Trophoblast cell (in vitro differentiated cells and primary cell): Measurements from ENCODE around the gene CFAP300.

Experiments used
- DNase-seq, 2 donors: peaks; one replicate each; pipeline ENCODE4 v3.0.0-alpha.2; 2016
- H2AFZ ChIP-seq: 2 replicates; pipeline ENCODE4 v1.6.1; 2013; ENCODE audit warnings: low read length, moderate library complexity, mild to moderate bottlenecking; ENCODE audit not compliant: insufficient read depth, poor library complexity
- H2AK5ac ChIP-seq: 2 replicates; pipeline ENCODE4 v1.6.1; 2013; ENCODE audit warnings: mild to moderate bottlenecking, low read length
- H2BK120ac ChIP-seq: 2 replicates; pipeline ENCODE4 v1.6.1; 2013; ENCODE audit warnings: low read length, mild to moderate bottlenecking, moderate library complexity; ENCODE audit not compliant: insufficient read depth, poor library complexity
- H2BK12ac ChIP-seq: 2 replicates; pipeline ENCODE4 v1.6.1; 2013; ENCODE audit warnings: mild to moderate bottlenecking, low read length, moderate library complexity
- H2BK5ac ChIP-seq: 2 replicates; pipeline ENCODE4 v1.6.1; 2013; ENCODE audit warnings: low read length, low read depth, moderate library complexity, mild to moderate bottlenecking; ENCODE audit not compliant: poor library complexity
- H3K14ac ChIP-seq: 2 replicates; pipeline ENCODE4 v1.6.1; 2013; ENCODE audit warnings: mild to moderate bottlenecking, low read length
- H3K18ac ChIP-seq: 2 replicates; pipeline ENCODE4 v1.6.1; 2013; ENCODE audit warnings: mild to moderate bottlenecking, low read length
- H3K23ac ChIP-seq: 2 replicates; pipeline ENCODE4 v1.6.1; 2013; ENCODE audit warnings: low read length
- H3K27ac ChIP-seq: 2 replicates; pipeline ENCODE4 v1.5.1; 2013; ENCODE audit warnings: low read depth, mild to moderate bottlenecking, inconsistent platforms, low read length, moderate library complexity
- H3K27me3 ChIP-seq: 2 replicates; pipeline ENCODE4 v1.6.1; 2013; ENCODE audit warnings: inconsistent platforms, mild to moderate bottlenecking, low read length, moderate library complexity; ENCODE audit not compliant: insufficient read depth
- H3K36me3 ChIP-seq, 2 experiments: 1 replicate in 1 of 2; 2 replicates in 1 of 2; pipeline ENCODE4 v1.6.1; 2013; ENCODE audit warnings: low read length in 2 of 2, mild to moderate bottlenecking in 2 of 2, moderate library complexity in 1 of 2; ENCODE audit not compliant: insufficient read depth in 2 of 2, control insufficient read depth in 1 of 2
- H3K4ac ChIP-seq: 2 replicates; pipeline ENCODE4 v1.6.1; 2013; ENCODE audit warnings: low read depth, mild to moderate bottlenecking, low read length, moderate library complexity
- H3K4me1 ChIP-seq, 2 experiments: 1 replicate in 1 of 2; 2 replicates in 1 of 2; pipeline ENCODE4 v1.6.1; 2013; ENCODE audit warnings: low read length in 2 of 2, mild to moderate bottlenecking in 2 of 2, moderate library complexity in 1 of 2; ENCODE audit not compliant: insufficient read depth in 2 of 2, control insufficient read depth in 1 of 2
- H3K4me2 ChIP-seq: 2 replicates; pipeline ENCODE4 v1.6.1; 2013; ENCODE audit warnings: inconsistent platforms, mild to moderate bottlenecking, low read length, moderate library complexity
- H3K4me3 ChIP-seq: 2 replicates; pipeline ENCODE4 v1.5.1; 2013; ENCODE audit warnings: mild to moderate bottlenecking, low read depth, low read length, inconsistent platforms
- H3K79me1 ChIP-seq: one replicate; pipeline ENCODE4 v1.6.1; 2013; ENCODE audit warnings: low read length
- H3K79me2 ChIP-seq: 2 replicates; pipeline ENCODE4 v1.6.1; 2013; ENCODE audit warnings: low read length, mild to moderate bottlenecking; ENCODE audit not compliant: control insufficient read depth, insufficient read depth, poor library complexity
- H3K9ac ChIP-seq: 2 replicates; pipeline ENCODE4 v1.6.1; 2013; ENCODE audit warnings: mild to moderate bottlenecking, low read length
- H3K9me3 ChIP-seq: 2 replicates; pipeline ENCODE4 v1.6.1; 2013; ENCODE audit warnings: low read depth, mild to moderate bottlenecking, control low read depth, inconsistent platforms, low read length; ENCODE audit not compliant: insufficient read depth
- H4K12ac ChIP-seq: 2 replicates; pipeline ENCODE4 v1.6.1; 2013; ENCODE audit warnings: low read depth, mild to moderate bottlenecking, low read length, moderate library complexity
- H4K8ac ChIP-seq: 2 replicates; pipeline ENCODE4 v1.6.1; 2013; ENCODE audit warnings: low read depth, mild to moderate bottlenecking, low read length, moderate library complexity
- H4K91ac ChIP-seq: one replicate; pipeline ENCODE4 v1.6.1; 2013; ENCODE audit warnings: low read depth, mild to moderate bottlenecking, low read length, moderate library complexity
- WGBS: extraction: QIAGEN DNeasy Blood & Tissue Kit; methylation state at CpG from one replicate; pipeline ENCODE4 v1.1.7; 2013; ENCODE audit warnings: missing lambda C conversion rate; ENCODE audit not compliant: insufficient read length, insufficient coverage; ENCODE audit errors: extremely low coverage; 5-methylcytosine and 5-hydroxymethylcytosine counted together

Gene CFAP300

DNA sequence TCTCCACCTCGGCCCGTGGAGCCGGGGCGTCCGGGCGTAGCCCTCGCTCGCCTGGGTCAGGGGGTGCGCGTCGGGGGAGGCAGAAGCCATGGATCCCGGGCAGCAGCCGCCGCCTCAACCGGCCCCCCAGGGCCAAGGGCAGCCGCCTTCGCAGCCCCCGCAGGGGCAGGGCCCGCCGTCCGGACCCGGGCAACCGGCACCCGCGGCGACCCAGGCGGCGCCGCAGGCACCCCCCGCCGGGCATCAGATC lies 63.4 kb downstream of the CFAP300 start:
- H3K23ac ChIP-seq = no peak overlapping the region
- WGBS = no CpG with 5 or more reads among the region's 31 CpGs
- H3K18ac ChIP-seq = peak overlapping the region; percentile 94
- peak overlapping the region; percentile 98 for H3K9ac ChIP-seq
- peaks cover 26% of the 10 kb centered on the region for H3K79me1 ChIP-seq
- peak overlapping the region; percentile 25 for H2BK12ac ChIP-seq
- H3K27ac ChIP-seq = peak overlapping the region; percentile 98
- peak overlapping the region; percentile 90 for H3K4ac ChIP-seq
- no peaks in the 10 kb centered on the region for H3K27me3 ChIP-seq
- peaks cover 2 to 5% of the 10 kb centered on the region in 2 experiments for H3K4me1 ChIP-seq
- peak overlapping the region; percentile 88 for H3K4me3 ChIP-seq
- no peaks in the 10 kb centered on the region for H3K9me3 ChIP-seq
- peak overlapping the region; percentile 79 for H4K12ac ChIP-seq
- peak overlapping the region; percentile 92 for H3K14ac ChIP-seq
- no peak for DNase-seq
- peaks cover 2 to 3% of the 10 kb centered on the region in 2 experiments for H3K36me3 ChIP-seq
- peak overlapping the region; percentile 77 for H2AK5ac ChIP-seq
- peak overlapping the region; percentile 100 for H4K91ac ChIP-seq
- H4K8ac ChIP-seq = peak overlapping the region; percentile 99
- H3K4me2 ChIP-seq = peak overlapping the region; percentile 36
- peaks cover 19% of the 10 kb centered on the region for H3K79me2 ChIP-seq
- peak overlapping the region; percentile 65 for H2AFZ ChIP-seq
- H2BK5ac ChIP-seq = peak overlapping the region; percentile 100
- peak overlapping the region; percentile 93 for H2BK120ac ChIP-seq

DNA sequence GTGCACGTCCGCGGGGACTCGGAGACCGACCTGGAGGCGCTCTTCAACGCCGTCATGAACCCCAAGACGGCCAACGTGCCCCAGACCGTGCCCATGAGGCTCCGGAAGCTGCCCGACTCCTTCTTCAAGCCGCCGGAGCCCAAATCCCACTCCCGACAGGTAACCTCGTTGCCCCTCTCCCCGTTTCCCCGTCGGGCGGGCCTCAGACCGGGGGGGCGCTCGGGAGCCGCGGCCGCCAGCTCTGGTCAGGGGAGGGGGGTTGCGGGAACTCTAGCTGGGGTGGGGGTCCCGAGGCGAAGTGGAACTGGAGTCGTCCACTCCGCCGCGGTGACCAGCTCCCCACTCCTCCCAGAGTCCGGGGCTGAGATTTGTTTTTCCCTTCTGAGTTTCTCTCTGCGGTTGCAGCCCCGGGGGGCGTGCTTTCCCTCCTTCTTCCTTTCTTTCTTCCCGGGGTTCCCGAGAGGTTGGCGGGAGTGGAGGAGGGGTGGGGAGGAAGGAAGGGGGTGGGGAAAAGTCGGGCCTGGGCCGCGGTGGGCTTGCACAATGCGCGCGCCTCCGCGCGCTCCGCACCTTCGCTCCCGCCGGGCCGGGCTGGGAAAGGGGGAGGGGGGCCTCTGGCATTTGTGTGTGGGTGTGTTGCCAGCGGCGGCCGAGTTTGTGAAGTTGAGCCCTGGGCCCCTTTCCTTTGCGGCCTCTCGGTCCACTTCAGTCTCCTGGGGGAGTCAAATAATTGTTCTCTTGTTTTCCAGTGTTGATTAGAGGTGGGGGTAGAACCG lies 64.0 kb downstream of the CFAP300 start:
- peak; percentile 65 to 79 for DNase-seq
- Histone ChIP-seq H2AFZ (peak overlapping the region; percentile 65), H2BK120ac (peak overlapping the region; percentile 93), H3K27me3 (no peaks in the 10 kb centered on the region), H2BK5ac (peak overlapping the region; percentile 100), H3K23ac (no peak overlapping the region), H2AK5ac (peak overlapping the region; percentile 77), H3K4me3 (peak overlapping the region; percentile 88), H3K79me2 (peaks cover 19% of the 10 kb centered on the region), H3K36me3 (peaks cover 2 to 3% of the 10 kb centered on the region in 2 experiments), H3K4me2 (peak overlapping the region; percentile 62), H3K27ac (peak overlapping the region; percentile 98), H3K18ac (peak overlapping the region; percentile 94), H2BK12ac (peak overlapping the region; percentile 25), H3K79me1 (peaks cover 26% of the 10 kb centered on the region), H3K4ac (peak overlapping the region; percentile 93), H4K91ac (peak overlapping the region; percentile 100), H3K9ac (peak overlapping the region; percentile 98), H3K4me1 (peaks cover 2 to 5% of the 10 kb centered on the region in 2 experiments), H4K8ac (peak overlapping the region; percentile 99), H3K14ac (peak overlapping the region; percentile 92), H3K9me3 (no peaks in the 10 kb centered on the region), H4K12ac (peak overlapping the region; percentile 79)
- no CpG with 5 or more reads among the region's 61 CpGs for WGBS

DNA sequence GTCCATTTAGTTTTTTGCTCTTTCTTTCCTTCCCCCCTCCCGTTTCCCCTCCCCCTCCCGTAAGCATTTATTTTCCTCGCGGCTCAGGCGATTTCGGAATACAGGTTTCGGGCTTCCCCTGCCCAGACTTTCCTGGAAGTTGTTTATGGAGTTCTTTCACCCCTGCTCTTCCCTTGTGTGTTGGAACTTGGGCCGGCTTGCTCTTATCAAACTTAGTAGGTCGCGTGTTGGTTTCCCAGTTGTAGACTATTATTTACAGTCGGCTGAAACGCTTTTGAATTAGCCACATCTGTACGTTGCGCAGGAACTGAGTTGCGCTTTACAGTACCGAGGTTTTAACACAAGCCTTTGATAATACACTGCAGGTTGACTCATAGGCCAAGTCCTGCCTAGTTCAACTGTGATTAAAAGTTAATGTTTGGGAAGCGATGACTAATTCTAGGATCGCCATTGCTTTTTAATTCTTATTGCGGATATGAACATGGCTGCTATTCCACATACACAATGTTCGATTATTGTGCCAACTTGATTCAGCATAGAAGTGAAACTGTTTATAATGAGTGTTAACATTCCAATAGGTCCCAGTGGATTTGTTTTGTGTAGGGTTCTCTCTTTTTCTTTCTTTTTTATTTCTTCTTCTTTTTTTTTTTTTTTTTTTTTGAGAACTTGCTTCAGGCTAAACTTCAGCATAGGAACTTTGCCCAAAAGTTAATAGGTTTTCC lies 64.7 kb downstream of the CFAP300 start:
- Histone ChIP-seq H3K27ac (peak overlapping the region; percentile 98), H3K4me1 (peaks cover 2 to 5% of the 10 kb centered on the region in 2 experiments), H3K4ac (peak overlapping the region; percentile 98), H2AK5ac (no peak overlapping the region), H3K36me3 (peaks cover 2 to 3% of the 10 kb centered on the region in 2 experiments), H3K18ac (peak overlapping the region; percentile 49), H3K79me2 (peaks cover 19% of the 10 kb centered on the region), H3K4me2 (peak overlapping the region; percentile 95), H4K8ac (peak overlapping the region; percentile 76), H3K14ac (peak overlapping the region; percentile 16), H2BK12ac (no peak overlapping the region), H4K91ac (peak overlapping the region; percentile 95), H3K23ac (no peak overlapping the region), H3K4me3 (peak overlapping the region; percentile 88), H3K27me3 (no peaks in the 10 kb centered on the region), H2BK5ac (peak overlapping the region; percentile 95), H3K79me1 (peaks cover 26% of the 10 kb centered on the region), H3K9me3 (no peaks in the 10 kb centered on the region), H4K12ac (no peak overlapping the region), H3K9ac (peak overlapping the region; percentile 92), H2AFZ (no peak overlapping the region), H2BK120ac (peak overlapping the region; percentile 92)
- WGBS = no CpG with 5 or more reads among the region's 20 CpGs
- peak; percentile 67 to 86 for DNase-seq

DNA sequence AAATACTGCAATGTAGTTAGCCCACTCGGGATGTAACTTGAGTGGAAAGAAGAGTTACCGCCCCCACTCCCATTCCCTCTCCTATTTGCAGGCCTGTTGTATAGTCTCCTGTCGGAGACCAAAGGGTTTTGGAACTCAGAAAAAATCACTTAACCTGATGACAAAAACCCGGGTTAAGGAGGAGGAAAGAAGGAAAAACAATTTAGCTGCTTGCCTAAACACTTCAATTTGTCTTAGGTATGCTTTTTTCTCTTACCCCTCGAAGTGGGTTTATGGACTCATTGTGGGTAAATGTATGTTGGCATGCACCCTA lies 65.2 kb downstream of the CFAP300 start:
- WGBS = no CpG with 5 or more reads among the region's 5 CpGs
- H3K4ac ChIP-seq = peak overlapping the region; percentile 98

More for the DNA sequence above, 65.2 kb downstream of the CFAP300 start:
- Histone ChIP-seq H3K27ac (peak overlapping the region; percentile 98), H3K4me2 (peak overlapping the region; percentile 95), H3K4me3 (peak overlapping the region; percentile 59), H3K36me3 (peaks cover 2 to 3% of the 10 kb centered on the region in 2 experiments), H2BK12ac (no peak overlapping the region), H3K18ac (no peak overlapping the region), H2AK5ac (no peak overlapping the region), H2AFZ (no peak overlapping the region), H3K23ac (peak overlapping the region; percentile 67), H3K79me1 (peaks cover 26% of the 10 kb centered on the region), H4K91ac (no peak overlapping the region), H2BK5ac (peak overlapping the region; percentile 83), H3K14ac (no peak overlapping the region), H3K27me3 (no peaks in the 10 kb centered on the region), H3K4me1 (peaks cover 2 to 5% of the 10 kb centered on the region in 2 experiments), H4K12ac (no peak overlapping the region), H3K79me2 (peaks cover 20% of the 10 kb centered on the region), H4K8ac (no peak overlapping the region), H2BK120ac (no peak overlapping the region), H3K9me3 (no peaks in the 10 kb centered on the region), H3K9ac (peak overlapping the region; percentile 89)
- peak in 1 of 2 donors; percentile 4 for DNase-seq
